ENCODE measurements around the gene BATF2.

GRCh38 chr11:64998690-64999431, 2.1 kb upstream of the BATF2 start:
- no peak for TF ChIP-seq CTCF (IDR thresholded peaks at IDR 0.05; ENCODE audit: low read depth, low read length, missing input control)
- TF ChIP-seq ZBTB33 (IDR thresholded peaks at IDR 0.05) = no peak
- TF ChIP-seq JUND (IDR thresholded peaks at IDR 0.05) = no peak
- no peak for TF ChIP-seq RAD21 (IDR thresholded peaks at IDR 0.05)
- no peak for TF ChIP-seq REST (IDR thresholded peaks at IDR 0.05)
- TF ChIP-seq NR2F2 (IDR thresholded peaks at IDR 0.05) = no peak
- no peak for TF ChIP-seq YY1 (IDR thresholded peaks at IDR 0.05)
- no peak for TF ChIP-seq TAF1 (conservative IDR thresholded peaks at IDR 0.05)
- no peak for TF ChIP-seq SP1 (IDR thresholded peaks at IDR 0.05)
- TF ChIP-seq EGR1 (IDR thresholded peaks at IDR 0.05; ENCODE audit: low read depth in 2 of 2) = no peak
- no peak for TF ChIP-seq GABPA (IDR thresholded peaks at IDR 0.05 in 1 of 2, conservative IDR thresholded peaks at IDR 0.05 in 1 of 2)

Measured in liver (tissue), 3 donors.